CD4-positive, alpha-beta T cell treated with Interleukin-17A for 1 hour (primary cell): ENCODE results near the gene RALGAPB.
"Not testable (repeated sequence)": the region's sequence is repeated elsewhere in the genome, so short reads cannot be mapped to it uniquely, and the experiment has no call there.

Experiments used
- DNase-seq: peaks from one replicate; pipeline ENCODE4 v3.0.0-alpha.2; 2020

RALGAPB gene

GRCh38 chr20:38472513-38473366, at the start of gene RALGAPB:
TSS of gene RALGAPB (plus strand) at chr20:38472843. CDS start at chr20:38488433, 15,590 bp downstream.
- peak; percentile 98 for DNase-seq

- DNase-seq, result no peak
Measured at GRCh38 chr20:38423541-38423940, 49.1 kb upstream of the RALGAPB start.

DNA sequence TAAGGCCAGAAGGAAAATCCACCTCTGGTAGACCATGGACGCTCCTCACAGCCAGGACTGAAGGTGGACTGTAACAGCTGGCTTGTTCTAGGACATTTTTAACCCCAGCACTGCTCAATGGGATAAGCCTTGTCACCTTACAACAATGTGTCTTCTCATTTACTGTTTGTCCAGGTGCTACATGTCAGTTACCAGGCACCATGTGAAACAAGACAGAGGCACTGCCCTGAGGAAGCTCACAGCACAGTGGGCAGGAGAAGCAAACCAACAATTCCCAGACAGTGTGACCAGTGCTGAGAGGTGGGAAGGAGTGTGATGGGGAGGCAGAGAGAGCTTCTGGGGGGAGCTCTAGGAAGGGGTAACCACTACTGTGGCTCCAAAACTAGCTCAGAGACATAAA, 48.2 kb upstream of the RALGAPB start:
- DNase-seq, result no peak

DNA sequence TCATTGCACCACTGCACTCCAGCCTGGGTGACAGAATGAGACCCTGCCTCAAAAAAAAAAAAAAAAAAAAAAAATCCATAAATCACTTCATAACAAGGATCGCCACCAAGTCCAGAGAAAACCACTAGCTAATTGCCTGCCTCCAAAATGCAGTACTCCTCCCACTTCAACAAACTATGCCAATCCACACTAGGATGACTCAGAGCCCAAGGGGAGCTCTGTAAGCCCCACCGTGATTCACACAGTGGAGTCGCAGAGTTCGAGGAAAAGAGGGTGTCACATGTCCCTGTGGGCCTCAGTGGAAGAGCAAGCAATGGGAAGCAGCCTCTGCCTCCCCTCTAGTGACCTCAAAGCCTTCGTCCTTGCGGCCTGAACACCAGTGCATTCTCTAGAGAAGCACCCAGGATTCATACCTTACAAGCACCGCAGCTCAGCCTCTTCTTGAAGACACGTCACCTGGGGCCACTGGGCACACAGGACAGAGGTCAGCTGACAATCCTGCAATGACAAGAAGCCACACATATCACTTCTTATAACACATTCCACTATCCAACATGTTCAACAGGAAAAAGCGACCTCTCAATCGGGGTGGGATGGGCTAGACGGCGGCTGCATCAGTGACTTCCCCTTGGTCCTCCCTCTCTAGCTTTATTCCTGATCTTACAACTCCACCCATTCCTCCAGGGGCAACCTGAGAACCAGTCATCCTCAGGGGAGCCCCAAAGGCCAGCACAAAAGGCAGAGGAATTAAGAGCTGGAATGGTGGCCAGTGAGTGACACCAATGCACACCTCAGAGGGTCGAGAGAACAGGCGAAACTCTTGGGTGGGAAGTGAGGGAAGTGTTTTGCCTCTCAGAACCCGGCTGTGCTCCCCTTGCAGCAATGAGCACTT, 46.4 kb upstream of the RALGAPB start:
- DNase-seq, result no peak

- DNase-seq, result no peak
Measured at GRCh38 chr20:38427655-38428023, 45.0 kb upstream of the RALGAPB start.

DNA sequence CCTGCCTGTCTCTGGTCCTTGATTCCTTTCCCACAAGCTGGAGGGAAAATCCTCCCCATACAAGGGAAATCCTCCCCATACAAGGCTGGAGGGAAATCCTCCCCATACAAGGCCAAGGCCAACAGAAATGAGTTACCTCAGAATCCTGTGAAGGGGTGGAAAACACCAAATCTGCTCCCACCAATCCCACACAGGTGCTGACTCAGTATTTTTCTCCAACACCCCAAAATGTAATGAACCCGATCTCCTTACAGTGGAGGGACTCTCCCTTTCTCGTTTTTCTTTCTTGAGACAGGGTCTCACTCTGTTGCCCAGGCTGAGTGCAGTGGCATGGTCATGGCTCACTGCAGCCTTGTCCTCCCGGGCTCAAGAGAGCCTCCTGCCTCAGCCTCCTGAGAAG, 43.8 kb upstream of the RALGAPB start:
- DNase-seq, result no peak

- DNase-seq, result no peak
Measured at GRCh38 chr20:38429301-38429700, 43.3 kb upstream of the RALGAPB start.

GRCh38 chr20:38430679-38431325, 41.8 kb upstream of the RALGAPB start:
- DNase-seq, result no peak

DNA sequence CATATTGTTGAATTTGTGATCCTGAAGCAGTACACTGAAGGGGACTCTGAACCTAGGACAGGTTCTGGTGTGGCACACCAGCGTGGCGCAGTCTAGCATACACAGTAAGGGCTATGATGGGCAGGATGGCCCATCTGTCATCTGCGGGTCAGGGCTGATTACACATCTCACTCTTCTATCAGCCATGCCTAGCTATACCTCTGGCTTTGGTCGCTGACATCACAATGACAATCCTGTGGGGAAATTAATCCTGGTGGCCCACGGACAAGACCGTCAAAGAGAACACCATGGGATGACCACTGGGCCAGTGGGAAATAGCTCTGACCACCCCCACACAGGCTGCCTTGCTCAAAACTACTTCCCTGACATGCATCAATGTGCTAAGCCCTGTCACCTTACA, 40.4 kb upstream of the RALGAPB start:
- DNase-seq, result no peak

- DNase-seq, result not testable (repeated sequence)
Measured at GRCh38 chr20:38432870-38433269, 39.8 kb upstream of the RALGAPB start.

GRCh38 chr20:38433304-38433972, 39.2 kb upstream of the RALGAPB start:
- DNase-seq, result no peak

- peak; percentile 31 for DNase-seq
Measured at GRCh38 chr20:38434301-38434741, 38.3 kb upstream of the RALGAPB start.

GRCh38 chr20:38434770-38435554, 37.7 kb upstream of the RALGAPB start, which contains the start of gene SNHG17:
TSS of gene SNHG17 (minus strand) at chr20:38435328.
- peak; percentile 91 for DNase-seq

- no peak for DNase-seq
Measured at GRCh38 chr20:38435555-38435939, 37.1 kb upstream of the RALGAPB start.

GRCh38 chr20:38437796-38438195, 34.8 kb upstream of the RALGAPB start:
- DNase-seq, result no peak

GRCh38 chr20:38441110-38441509, 31.5 kb upstream of the RALGAPB start:
- not testable (repeated sequence) for DNase-seq

DNA sequence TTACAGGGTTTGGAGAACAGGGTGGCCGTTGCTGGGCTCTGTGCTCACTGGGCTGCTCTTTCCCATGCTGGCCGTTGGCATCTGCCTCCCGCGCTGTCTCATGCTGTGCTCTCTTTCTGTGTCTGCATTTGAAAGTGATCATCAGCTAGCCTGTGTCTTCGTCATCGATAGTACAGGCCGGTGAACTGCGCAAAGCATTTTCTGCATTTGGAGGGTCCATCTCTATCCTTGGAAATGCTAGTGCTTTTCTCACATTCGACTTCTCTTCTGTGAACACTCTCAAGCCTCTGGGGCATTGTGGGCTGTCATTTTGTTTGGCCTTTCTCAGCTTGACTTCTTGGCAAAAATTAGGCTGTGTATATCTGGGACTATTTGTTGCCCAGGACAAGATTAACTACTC, 30.7 kb upstream of the RALGAPB start:
- DNase-seq, result no peak

GRCh38 chr20:38445381-38445796, 27.3 kb upstream of the RALGAPB start:
- DNase-seq, result no peak

- DNase-seq, result no peak
Measured at GRCh38 chr20:38445901-38446425, 26.7 kb upstream of the RALGAPB start.

- DNase-seq, result peak; percentile 92
Measured at GRCh38 chr20:38446441-38447209, 26.0 kb upstream of the RALGAPB start.

GRCh38 chr20:38447251-38447661, 25.4 kb upstream of the RALGAPB start:
- no peak for DNase-seq
